PFSK-1 (cell line): ENCODE results near the gene TTC6. TPM values are rescaled to one million over a fixed set of nuclear protein-coding genes. Genes with fewer than 3 reads are reported as not detected.

ENCODE experiments used
- FOXP2 ChIP-seq: optimal IDR thresholded peaks from 2 replicates; pipeline ENCODE3; 2011; ENCODE audit warnings: borderline replicate concordance, control low read depth, inconsistent platforms; ENCODE audit not compliant: insufficient read depth; ENCODE audit errors: extremely low read length, extremely low read depth
- POLR2AphosphoS5 ChIP-seq: IDR thresholded peaks from 2 replicates; pipeline ENCODE4 v1.6.1; 2012; ENCODE audit warnings: low read depth, mild to moderate bottlenecking, control low read depth, low read length, moderate library complexity
- REST ChIP-seq, 2 experiments: IDR thresholded peaks; 2 replicates each; pipeline versions ENCODE4 v1.6.1 to v1.8.0; 2011 to 2012; ENCODE audit warnings: low read depth in 2 of 2, low read length in 2 of 2, control low read depth in 1 of 2, inconsistent platforms in 1 of 2, mild to moderate bottlenecking in 1 of 2, moderate library complexity in 1 of 2; ENCODE audit not compliant: insufficient read depth in 1 of 2
- SIN3A ChIP-seq: IDR thresholded peaks from 2 replicates; pipeline ENCODE4 v1.6.1; 2012; ENCODE audit warnings: mild to moderate bottlenecking, low read length, moderate library complexity, borderline replicate concordance; ENCODE audit not compliant: insufficient read depth
- TAF1 ChIP-seq: IDR thresholded peaks from 2 replicates; pipeline ENCODE4 v1.6.1; 2012; ENCODE audit warnings: low read length, control low read depth, borderline replicate concordance; ENCODE audit not compliant: insufficient read depth
- polyA plus RNA-seq: library from polyadenylated mRNA; unstranded; fragments of >200 nt; gene quantifications from one replicate; pipeline ENCODE4 v1.2.1, GENCODE V29; 2012; ENCODE audit warnings: low read depth, missing spikeins; ENCODE audit not compliant: insufficient read length

Gene TTC6
- not detected for polyA plus RNA-seq

GRCh38 chr14:37594971-37595808, at the start of gene TTC6, which contains the start of gene FOXA1:
Gene TTC6, plus strand, starts transcription at chr14:37595629. Its CDS starts 26,436 bp downstream, at chr14:37622065.
Gene FOXA1, minus strand, starts transcription at chr14:37595249. Its CDS starts 277 bp downstream, at chr14:37594972.
- TF ChIP-seq REST (IDR thresholded peaks at IDR 0.05; ENCODE audit: insufficient read depth in 1 of 2, low read depth in 2 of 2, low read length in 2 of 2) (no peak), SIN3A (no peak), POLR2AphosphoS5 (no peak)

GRCh38 chr14:37546621-37547447, 48.6 kb upstream of the TTC6 start:
- TF ChIP-seq REST (IDR thresholded peaks at IDR 0.05; ENCODE audit: insufficient read depth in 1 of 2, low read depth in 2 of 2, low read length in 2 of 2) = no peak
- no peak for TF ChIP-seq FOXP2
- no peak for TF ChIP-seq SIN3A
- TF ChIP-seq POLR2AphosphoS5 = no peak
- no peak for TF ChIP-seq TAF1

- TF ChIP-seq SIN3A (no peak), TAF1 (no peak), REST (IDR thresholded peaks at IDR 0.05; ENCODE audit: insufficient read depth in 1 of 2, low read depth in 2 of 2, low read length in 2 of 2) (no peak), POLR2AphosphoS5 (no peak), FOXP2 (no peak)
These were observed 44.9 kb upstream of the TTC6 start for GRCh38 chr14:37550511-37550910.

GRCh38 chr14:37551119-37551518, 44.3 kb upstream of the TTC6 start:
- no peak for TF ChIP-seq FOXP2
- no peak for TF ChIP-seq SIN3A
- no peak for TF ChIP-seq POLR2AphosphoS5
- no peak for TF ChIP-seq REST (IDR thresholded peaks at IDR 0.05; ENCODE audit: insufficient read depth in 1 of 2, low read depth in 2 of 2, low read length in 2 of 2)
- TF ChIP-seq TAF1 = no peak
